Panc1 (cell line): Measurements from ENCODE around the gene NCAPG2. TPM values are rescaled to one million over a fixed set of nuclear protein-coding genes. Genes with fewer than 3 reads are reported as not detected.

Source experiments
- ATAC-seq: fragments of 200-7000 bp; cut with Tn5 transposase; 2 replicates; pipeline ENCODE4 v1.9.1; 2020; ENCODE audit warnings: mild to moderate bottlenecking, moderate library complexity
- BruUV-seq: library from RNA; stranded (reverse); fragments of 400-500 nt; replicated peaks from 2 replicates; lab custom pipeline; 2021; lab: Mats Ljungman, UMichigan
- CTCF ChIA-PET: fragments of 300-600 bp; sonication (Branson Sonifier 250); formaldehyde crosslinking; loops from one replicate; lab custom pipeline; 2022; ENCODE audit warnings: antibody characterized with exemption; lab: Charles Lee
- POLR2A ChIA-PET: fragments of 300-600 bp; sonication (Branson Sonifier 250); formaldehyde crosslinking; loops from one replicate; lab custom pipeline; 2022; ENCODE audit warnings: antibody characterized with exemption; lab: Charles Lee
- DNase-seq: peaks from one replicate; pipeline ENCODE4 v3.0.0-alpha.2; 2010; ENCODE audit warnings: low read depth, low spot score
- H3K27ac ChIP-seq: 2 replicates; pipeline ENCODE4 v1.5.1; 2011; ENCODE audit warnings: mild to moderate bottlenecking, low read length, inconsistent platforms
- H3K27me3 ChIP-seq: fragments of 200-500 bp; sonication (Bioruptor generic); 2 replicates; pipeline ENCODE4 v1.6.0; 2014; ENCODE audit warnings: low read length, inconsistent platforms; ENCODE audit not compliant: control insufficient read depth, insufficient read depth
- H3K36me3 ChIP-seq: fragments of 200-500 bp; sonication (Bioruptor generic); 2 replicates; pipeline ENCODE4 v1.5.1; 2014; ENCODE audit warnings: inconsistent platforms, mild to moderate bottlenecking, low read length, moderate library complexity; ENCODE audit not compliant: control insufficient read depth, insufficient read depth
- H3K4me1 ChIP-seq: 2 replicates; pipeline ENCODE4 v1.5.1; 2011; ENCODE audit warnings: inconsistent platforms, mild to moderate bottlenecking, low read length, moderate library complexity; ENCODE audit not compliant: control insufficient read depth, insufficient read depth
- H3K4me3 ChIP-seq, 2 experiments: 2 replicates each; pipeline ENCODE4 v1.5.1; 2011 to 2012; ENCODE audit warnings: low read depth in 2 of 2, low read length in 2 of 2, mild to moderate bottlenecking in 2 of 2, inconsistent platforms in 1 of 2, moderate library complexity in 1 of 2
- H3K9me3 ChIP-seq: fragments of 200-500 bp; sonication (Bioruptor generic); 2 replicates; pipeline ENCODE4 v1.5.1; 2014; ENCODE audit warnings: low read depth, mild to moderate bottlenecking, inconsistent platforms, low read length, moderate library complexity; ENCODE audit not compliant: control insufficient read depth, insufficient read depth
- CTCF ChIP-seq: fragments of 450-650 bp; IDR thresholded peaks from 2 replicates; pipeline ENCODE4 v1.5.1; 2017; ENCODE audit warnings: mild to moderate bottlenecking
- POLR2AphosphoS5 ChIP-seq: IDR thresholded peaks from 2 replicates; pipeline ENCODE4 v1.6.1; 2012; ENCODE audit warnings: mild to moderate bottlenecking, low read depth, low read length, moderate library complexity
- REST ChIP-seq, 2 experiments: IDR thresholded peaks; 2 replicates each; pipeline ENCODE4 v1.6.1; 2011 to 2012; ENCODE audit warnings: low read depth in 2 of 2, control low read depth in 1 of 2, low read length in 1 of 2, mild to moderate bottlenecking in 1 of 2, moderate library complexity in 1 of 2; ENCODE audit not compliant: insufficient read depth in 1 of 2
- SIN3A ChIP-seq: IDR thresholded peaks from 2 replicates; pipeline ENCODE4 v1.6.1; 2012; ENCODE audit warnings: low read depth, mild to moderate bottlenecking, low read length, moderate library complexity, borderline replicate concordance; ENCODE audit not compliant: insufficient read depth
- TCF7L2 ChIP-seq: IDR thresholded peaks from 2 replicates; pipeline ENCODE4 v1.6.1; 2011; ENCODE audit warnings: mild to moderate bottlenecking, low read depth, low read length, inconsistent platforms
- in situ Hi-C: cut with HindIII; loops from 2 replicates; pipeline ENCODE4 v1.10.0; 2016; ENCODE audit warnings: low sequenced_read_pairs, low pct_unique_long_range_greater_than_20kb
- intact Hi-C: fragments of 100-400 bp; cut with micrococcal nuclease; formaldehyde crosslinking; loops from one replicate; pipeline ENCODE4 v1.10.0; 2022; ENCODE audit not compliant: unreplicated experiment
- total RNA-seq: library from RNA; stranded (reverse); gene quantifications from one replicate; pipeline ENCODE4 v1.2.1, GENCODE V29; 2021; ENCODE audit not compliant: unreplicated experiment

The NCAPG2 gene
- total RNA-seq, 1 experiment from 2014 or later, result 81.4 TPM

DNA sequence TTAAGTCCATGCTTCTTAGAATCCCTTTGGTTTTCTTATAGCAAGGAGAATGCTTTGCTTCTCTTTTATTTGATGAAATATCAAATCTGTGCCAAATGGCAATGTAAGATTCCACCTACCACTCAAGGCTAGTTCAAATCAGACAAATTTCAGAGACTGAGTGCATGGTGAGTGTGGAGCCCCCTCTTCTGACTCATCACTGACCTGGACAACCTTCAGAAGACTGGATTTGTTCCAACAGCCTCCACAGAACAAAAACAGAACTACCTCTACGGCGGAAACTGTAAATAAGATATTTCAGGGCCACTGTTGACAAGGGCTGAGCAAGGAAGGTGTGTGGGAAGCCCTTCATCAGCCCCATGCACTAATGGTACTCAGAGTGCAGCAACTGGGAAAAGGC is 21.1 kb downstream of the NCAPG2 start:
- ChIA-PET CTCF (no interaction called here), POLR2A (no interaction called here)
- intact Hi-C loops (no loop called here), in situ Hi-C loops (no loop called here)
- peaks cover 40% of the 10 kb centered on the region for H3K36me3 ChIP-seq
- H3K4me3 ChIP-seq, result no peak overlapping the region
- DNase-seq, result no peak
- no peaks in the 10 kb centered on the region for H3K9me3 ChIP-seq
- H3K4me1 ChIP-seq, result no peaks in the 10 kb centered on the region
- H3K27me3 ChIP-seq, result no peaks in the 10 kb centered on the region
- H3K27ac ChIP-seq, result no peak overlapping the region
- no TSS peak for BruUV-seq
- ATAC-seq, result no peak
- no peak for TF ChIP-seq SIN3A
- TF ChIP-seq TCF7L2, result no peak
- TF ChIP-seq CTCF, result no peak

GRCh38 chr7:158682456-158682855 is 22.1 kb downstream of the NCAPG2 start:
- ChIA-PET POLR2A (no interaction called here), CTCF (no interaction called here)
- ATAC-seq (no peak), DNase-seq (no peak)
- no peak overlapping the region for H3K27ac ChIP-seq
- in situ Hi-C loops, result no loop called here
- BruUV-seq, result no TSS peak
- H3K4me3 ChIP-seq, result no peak overlapping the region
- H3K4me1 ChIP-seq, result no peaks in the 10 kb centered on the region
- peaks cover 31% of the 10 kb centered on the region for H3K36me3 ChIP-seq
- H3K27me3 ChIP-seq, result no peaks in the 10 kb centered on the region
- intact Hi-C loops, result no loop called here
- TF ChIP-seq TCF7L2 (no peak), SIN3A (no peak), POLR2AphosphoS5 (no peak), CTCF (no peak), REST (IDR thresholded peaks at IDR 0.05; ENCODE audit: insufficient read depth in 1 of 2, low read depth in 2 of 2, low read length in 1 of 2) (no peak)
- no peaks in the 10 kb centered on the region for H3K9me3 ChIP-seq
